DMS153 (cell line): ENCODE data around the gene RNF4.
"Not testable (repeated sequence)": the region's sequence is repeated elsewhere in the genome, so short reads cannot be mapped to it uniquely, and the experiment has no call there.

Experiments
- DNase-seq: peaks from one replicate; lab custom pipeline; 2025; lab: John Stamatoyannopoulos, UW

RNF4 gene

GRCh38 chr4:2457481-2458295 lies 11.2 kb upstream of the RNF4 start:
- DNase-seq, result no peak

GRCh38 chr4:2458546-2459491 lies 10.1 kb upstream of the RNF4 start:
- no peak for DNase-seq

GRCh38 chr4:2459589-2460349 lies 9.1 kb upstream of the RNF4 start:
- no peak for DNase-seq

- no peak for DNase-seq
Observed at GRCh38 chr4:2461246-2461960, 7.5 kb upstream of the RNF4 start.

GRCh38 chr4:2462218-2462991 lies 6.5 kb upstream of the RNF4 start:
- DNase-seq, result no peak

- DNase-seq, result no peak
Observed at GRCh38 chr4:2462992-2463762, 5.7 kb upstream of the RNF4 start.

GRCh38 chr4:2465032-2465431 lies 3.9 kb upstream of the RNF4 start:
- DNase-seq, result no peak

GRCh38 chr4:2465544-2465943 lies 3.4 kb upstream of the RNF4 start:
- DNase-seq, result not testable (repeated sequence)

GRCh38 chr4:2469192-2469984 lies 482 bp downstream of the RNF4 start:
- no peak for DNase-seq

GRCh38 chr4:2470791-2471190 lies 1.9 kb downstream of the RNF4 start:
- no peak for DNase-seq

GRCh38 chr4:2472187-2472586 lies 3.3 kb downstream of the RNF4 start:
- DNase-seq, result no peak

- DNase-seq, result no peak
Observed at GRCh38 chr4:2478229-2478628, 9.3 kb downstream of the RNF4 start.

- DNase-seq, result no peak
Observed at GRCh38 chr4:2480649-2481048, 11.7 kb downstream of the RNF4 start.

GRCh38 chr4:2482192-2482591 lies 13.3 kb downstream of the RNF4 start:
- DNase-seq, result no peak

- DNase-seq, result no peak
Observed at GRCh38 chr4:2482693-2483092, 13.8 kb downstream of the RNF4 start.

GRCh38 chr4:2483237-2483636 lies 14.3 kb downstream of the RNF4 start:
- DNase-seq, result no peak

GRCh38 chr4:2484185-2484584 lies 15.3 kb downstream of the RNF4 start:
- DNase-seq, result no peak

GRCh38 chr4:2484993-2485392 lies 16.1 kb downstream of the RNF4 start:
- no peak for DNase-seq

- no peak for DNase-seq
Observed at GRCh38 chr4:2485956-2486355, 17.1 kb downstream of the RNF4 start.
